ENCODE measurements around the gene MAN1A1.
"Not testable (repeated sequence)": the region's sequence is repeated elsewhere in the genome, so short reads cannot be mapped to it uniquely, and the experiment has no call there.

The MAN1A1 gene

DNA sequence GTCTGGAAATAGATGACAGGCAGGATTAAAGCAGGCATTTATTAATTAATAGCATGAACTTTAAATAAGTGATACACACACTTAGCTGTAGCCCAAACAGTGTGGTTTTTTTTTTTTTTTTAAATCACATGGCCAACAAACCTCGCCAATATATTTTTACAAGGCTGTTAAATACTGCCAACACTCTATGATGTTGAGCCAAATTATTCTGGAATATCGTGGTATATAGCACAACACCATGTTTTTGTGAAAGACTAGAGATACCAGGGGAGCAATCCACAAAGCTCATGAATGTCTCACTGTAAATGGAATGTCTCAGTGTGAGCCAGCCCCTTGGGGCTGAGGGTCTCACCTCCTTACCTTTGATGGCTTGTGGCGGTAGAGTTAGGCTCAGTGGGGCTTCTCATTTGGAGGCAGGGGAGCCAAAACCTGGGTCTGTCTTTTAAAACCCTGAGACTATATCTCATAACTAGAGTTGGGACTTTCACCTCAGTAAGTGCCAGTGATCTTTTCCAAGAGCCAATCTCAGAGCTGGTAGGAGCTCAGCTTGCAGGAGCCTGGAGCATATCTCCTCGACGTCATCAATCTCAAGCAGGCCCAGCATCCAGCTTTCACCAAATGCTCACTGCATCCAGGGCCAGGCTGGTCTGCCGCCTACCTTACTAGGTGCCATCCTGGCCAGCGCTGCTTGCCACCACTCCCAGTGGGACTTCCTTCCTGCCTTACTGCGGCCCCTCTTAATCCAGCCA, 192.6 kb downstream of the MAN1A1 start:
- DNase-seq (ENCODE audit: low read depth), result no peak
- H3K4me3 ChIP-seq (ENCODE audit: low read length), result no peak overlapping the region
- TF ChIP-seq, protein P1, sequence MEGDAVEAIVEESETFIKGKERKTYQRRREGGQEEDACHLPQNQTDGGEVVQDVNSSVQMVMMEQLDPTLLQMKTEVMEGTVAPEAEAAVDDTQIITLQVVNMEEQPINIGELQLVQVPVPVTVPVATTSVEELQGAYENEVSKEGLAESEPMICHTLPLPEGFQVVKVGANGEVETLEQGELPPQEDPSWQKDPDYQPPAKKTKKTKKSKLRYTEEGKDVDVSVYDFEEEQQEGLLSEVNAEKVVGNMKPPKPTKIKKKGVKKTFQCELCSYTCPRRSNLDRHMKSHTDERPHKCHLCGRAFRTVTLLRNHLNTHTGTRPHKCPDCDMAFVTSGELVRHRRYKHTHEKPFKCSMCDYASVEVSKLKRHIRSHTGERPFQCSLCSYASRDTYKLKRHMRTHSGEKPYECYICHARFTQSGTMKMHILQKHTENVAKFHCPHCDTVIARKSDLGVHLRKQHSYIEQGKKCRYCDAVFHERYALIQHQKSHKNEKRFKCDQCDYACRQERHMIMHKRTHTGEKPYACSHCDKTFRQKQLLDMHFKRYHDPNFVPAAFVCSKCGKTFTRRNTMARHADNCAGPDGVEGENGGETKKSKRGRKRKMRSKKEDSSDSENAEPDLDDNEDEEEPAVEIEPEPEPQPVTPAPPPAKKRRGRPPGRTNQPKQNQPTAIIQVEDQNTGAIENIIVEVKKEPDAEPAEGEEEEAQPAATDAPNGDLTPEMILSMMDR (IDR thresholded peaks at IDR 0.05; ENCODE audit: insufficient read depth, low read depth, low read length, missing control alignments), result no peak

DNA sequence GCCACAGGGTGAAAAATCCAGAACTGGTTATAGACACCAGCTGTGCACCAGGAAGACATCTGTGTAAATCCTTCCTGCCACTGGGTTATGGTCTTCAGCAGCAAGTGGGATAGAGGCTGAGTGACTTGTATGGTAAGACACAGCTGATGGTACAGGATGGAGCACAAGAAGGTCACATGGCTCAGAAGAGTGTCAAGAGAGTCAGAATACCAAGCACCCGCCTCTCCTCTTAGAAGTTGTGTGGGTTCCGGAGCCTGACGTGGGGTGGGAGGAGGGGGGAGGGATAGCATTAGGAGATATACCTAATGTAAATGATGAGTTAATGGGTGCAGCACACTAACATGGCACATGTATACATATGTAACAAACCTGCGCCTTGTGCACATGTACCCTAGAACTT, 193.5 kb downstream of the MAN1A1 start:
- not testable (repeated sequence) for DNase-seq (ENCODE audit: low read depth)

GRCh38 chr6:119152187-119152586, 197.4 kb downstream of the MAN1A1 start:
- TF ChIP-seq, protein P1 (IDR thresholded peaks at IDR 0.05; ENCODE audit: insufficient read depth, low read depth, low read length, missing control alignments), result no peak
- no peak overlapping the region for H3K4me3 ChIP-seq (ENCODE audit: low read length)
- DNase-seq (ENCODE audit: low read depth), result no peak

More for the DNA sequence above, 193.5 kb downstream of the MAN1A1 start:
- not testable (repeated sequence) for H3K4me3 ChIP-seq (ENCODE audit: low read length)

- H3K4me3 ChIP-seq (ENCODE audit: low read length), result no peak overlapping the region
- DNase-seq (ENCODE audit: low read depth), result no peak
- TF ChIP-seq, protein P1 (IDR thresholded peaks at IDR 0.05; ENCODE audit: insufficient read depth, low read depth, low read length, missing control alignments), result no peak
Observed at GRCh38 chr6:119148825-119149525, 200.6 kb downstream of the MAN1A1 start.

- TF ChIP-seq, protein P1 (IDR thresholded peaks at IDR 0.05; ENCODE audit: insufficient read depth, low read depth, low read length, missing control alignments), result peak; percentile 66
- no peak overlapping the region for H3K4me3 ChIP-seq (ENCODE audit: low read length)
- DNase-seq (ENCODE audit: low read depth), result peak; percentile 77
Observed at GRCh38 chr6:119148098-119148824, 201.3 kb downstream of the MAN1A1 start.

- peak; percentile 95 for DNase-seq (ENCODE audit: low read depth)
- TF ChIP-seq, protein P1 (IDR thresholded peaks at IDR 0.05; ENCODE audit: insufficient read depth, low read depth, low read length, missing control alignments), result no peak
- H3K4me3 ChIP-seq (ENCODE audit: low read length), result no peak overlapping the region
Observed at GRCh38 chr6:119147101-119148053, 202.2 kb downstream of the MAN1A1 start.
